Measurements from ENCODE around the gene HNF4A.

HNF4A gene

DNA sequence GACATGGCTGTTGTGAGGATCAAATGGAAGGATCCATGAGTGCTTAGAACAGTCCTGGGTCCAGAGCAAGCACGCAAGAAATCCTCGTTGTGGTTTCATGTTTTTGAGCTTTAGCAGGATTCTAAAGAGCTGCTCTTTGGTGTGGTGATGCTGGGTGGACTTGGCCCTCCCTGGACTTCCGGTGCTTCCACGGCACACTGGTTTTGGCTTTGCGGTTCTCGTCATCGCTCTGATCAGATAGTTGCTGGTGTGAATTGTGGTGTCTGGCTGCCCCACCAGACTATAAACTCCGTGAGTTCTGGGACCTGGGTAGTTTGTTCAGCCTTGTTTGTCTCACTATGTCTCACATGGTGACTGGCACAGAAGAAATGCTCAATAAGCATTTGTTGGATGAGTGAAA, 3.3 kb downstream of the HNF4A start:
- no peak for DNase-seq (ENCODE audit: low read depth)
- no peak for TF ChIP-seq CTCF (conservative IDR thresholded peaks at IDR 0.05; ENCODE audit: low read length)
- no peak overlapping the region for H3K4me3 ChIP-seq (ENCODE audit: low read length)

DNA sequence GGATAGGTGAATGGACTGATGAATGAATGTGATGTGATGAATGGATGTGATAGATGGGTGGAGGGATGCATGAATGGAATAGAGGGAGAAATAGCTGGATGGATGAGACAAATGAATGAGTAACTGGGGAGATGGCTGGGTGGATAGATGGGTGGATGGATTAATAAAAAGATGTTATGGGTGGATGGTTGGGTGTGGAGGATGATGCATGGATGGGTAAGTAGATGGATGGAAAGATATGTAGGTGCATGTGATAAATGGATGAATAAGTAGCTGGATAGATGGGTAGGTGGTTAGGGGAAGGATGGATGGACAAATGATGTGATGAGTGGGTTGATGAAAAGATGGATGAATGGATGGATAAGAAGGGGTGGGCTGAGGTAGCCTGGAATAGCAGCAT, 4.7 kb downstream of the HNF4A start:
- no peak overlapping the region for H3K4me3 ChIP-seq (ENCODE audit: low read length)
- TF ChIP-seq CTCF (conservative IDR thresholded peaks at IDR 0.05; ENCODE audit: low read length) = no peak
- DNase-seq (ENCODE audit: low read depth) = no peak

GRCh38 chr20:44361021-44361420, 5.5 kb downstream of the HNF4A start:
- DNase-seq (ENCODE audit: low read depth) = peak; percentile 8
- no peak overlapping the region for H3K4me3 ChIP-seq (ENCODE audit: low read length)
- no peak for TF ChIP-seq CTCF (conservative IDR thresholded peaks at IDR 0.05; ENCODE audit: low read length)

DNA sequence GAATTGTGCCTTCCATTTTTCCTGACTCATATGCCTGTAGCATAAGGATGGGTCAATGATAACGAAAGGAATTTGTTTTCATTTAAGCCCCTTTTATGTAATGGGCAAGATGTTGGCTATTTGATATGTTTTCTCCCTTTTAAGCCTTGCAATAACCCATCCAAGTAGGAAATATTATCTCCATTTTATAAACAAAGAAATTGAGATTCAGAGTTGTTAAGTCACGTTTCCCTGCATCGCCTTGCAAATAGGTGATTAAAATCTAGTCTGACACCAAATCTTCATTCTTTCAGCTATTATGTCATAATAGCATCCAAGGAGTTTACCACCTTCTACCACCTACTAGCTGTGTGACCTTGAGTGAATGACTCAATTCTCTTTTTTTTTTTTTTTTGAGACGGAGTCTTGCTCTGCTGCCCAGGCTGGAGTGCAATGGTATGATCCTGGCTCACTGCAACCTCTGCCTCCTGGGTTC, 7.0 kb downstream of the HNF4A start:
- TF ChIP-seq CTCF (conservative IDR thresholded peaks at IDR 0.05; ENCODE audit: low read length) = no peak
- H3K4me3 ChIP-seq (ENCODE audit: low read length) = no peak overlapping the region
- DNase-seq (ENCODE audit: low read depth) = no peak

DNA sequence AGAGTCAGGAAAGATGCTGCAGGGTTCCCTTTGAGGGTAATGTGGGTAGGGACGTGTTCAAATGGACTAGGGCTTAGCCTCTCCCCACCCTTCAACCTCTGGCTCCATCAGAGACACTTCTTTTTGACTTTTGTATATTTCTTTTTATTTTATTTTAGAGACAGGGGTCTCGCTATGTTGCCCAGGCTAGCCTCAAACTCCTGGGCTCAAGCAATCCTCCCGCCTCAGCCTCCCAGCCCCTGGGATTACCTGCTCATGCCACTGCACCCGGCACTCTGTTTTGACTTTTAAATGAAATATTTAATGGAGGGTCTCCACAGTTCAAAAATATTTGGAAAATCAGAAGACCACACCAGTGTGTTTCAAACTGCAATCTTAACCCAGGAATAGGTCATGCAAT, 8.6 kb downstream of the HNF4A start:
- TF ChIP-seq CTCF (conservative IDR thresholded peaks at IDR 0.05; ENCODE audit: low read length) = no peak
- DNase-seq (ENCODE audit: low read depth) = no peak
- H3K4me3 ChIP-seq (ENCODE audit: low read length) = no peak overlapping the region

GRCh38 chr20:44364780-44365179, 9.3 kb downstream of the HNF4A start:
- DNase-seq (ENCODE audit: low read depth) = no peak
- H3K4me3 ChIP-seq (ENCODE audit: low read length) = no peak overlapping the region
- no peak for TF ChIP-seq CTCF (conservative IDR thresholded peaks at IDR 0.05; ENCODE audit: low read length)

DNA sequence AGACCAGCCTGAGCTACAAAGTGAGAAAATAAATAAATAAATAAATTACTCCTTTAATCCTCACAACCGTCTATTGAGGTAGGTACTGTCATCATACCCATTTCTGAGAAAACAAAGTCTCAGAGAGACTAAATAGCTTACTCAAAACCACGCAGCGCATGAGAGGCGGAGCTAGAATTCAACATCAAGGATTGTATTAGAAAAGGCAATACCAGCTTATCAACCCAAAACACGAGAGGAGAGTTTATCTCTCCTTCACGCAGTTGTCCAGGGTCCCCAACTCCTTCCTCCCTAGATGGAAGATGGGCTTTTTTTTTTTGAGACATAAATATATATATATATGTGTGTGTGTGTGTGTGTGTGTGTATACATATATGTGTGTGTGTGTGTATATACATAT, 12.2 kb downstream of the HNF4A start:
- no peak for DNase-seq (ENCODE audit: low read depth)
- no peak overlapping the region for H3K4me3 ChIP-seq (ENCODE audit: low read length)

More for the DNA sequence above, 12.2 kb downstream of the HNF4A start:
- TF ChIP-seq CTCF (conservative IDR thresholded peaks at IDR 0.05; ENCODE audit: low read length) = no peak
